AG09309 (cell line): ENCODE measurements around the gene TMOD1.
A peak's percentile ranks its signal among the peaks of the same experiment; 100 is the strongest.

Experiments
- DNase-seq: peaks from one replicate; pipeline ENCODE4 v3.0.0-alpha.2; 2010; ENCODE audit warnings: low read depth
- H3K4me3 ChIP-seq: 2 replicates; pipeline ENCODE4 v1.5.1; 2011; ENCODE audit warnings: mild to moderate bottlenecking, low read depth, low read length, moderate library complexity; ENCODE audit not compliant: control insufficient read depth
- TF ChIP-seq, protein P1 (sequence below): IDR thresholded peaks from 2 replicates; pipeline ENCODE4 v1.5.1; 2011; ENCODE audit warnings: mild to moderate bottlenecking, low read depth, low read length, inconsistent platforms; ENCODE audit not compliant: insufficient read depth, control insufficient read depth; ENCODE audit errors: missing control alignments

TMOD1 gene

DNA sequence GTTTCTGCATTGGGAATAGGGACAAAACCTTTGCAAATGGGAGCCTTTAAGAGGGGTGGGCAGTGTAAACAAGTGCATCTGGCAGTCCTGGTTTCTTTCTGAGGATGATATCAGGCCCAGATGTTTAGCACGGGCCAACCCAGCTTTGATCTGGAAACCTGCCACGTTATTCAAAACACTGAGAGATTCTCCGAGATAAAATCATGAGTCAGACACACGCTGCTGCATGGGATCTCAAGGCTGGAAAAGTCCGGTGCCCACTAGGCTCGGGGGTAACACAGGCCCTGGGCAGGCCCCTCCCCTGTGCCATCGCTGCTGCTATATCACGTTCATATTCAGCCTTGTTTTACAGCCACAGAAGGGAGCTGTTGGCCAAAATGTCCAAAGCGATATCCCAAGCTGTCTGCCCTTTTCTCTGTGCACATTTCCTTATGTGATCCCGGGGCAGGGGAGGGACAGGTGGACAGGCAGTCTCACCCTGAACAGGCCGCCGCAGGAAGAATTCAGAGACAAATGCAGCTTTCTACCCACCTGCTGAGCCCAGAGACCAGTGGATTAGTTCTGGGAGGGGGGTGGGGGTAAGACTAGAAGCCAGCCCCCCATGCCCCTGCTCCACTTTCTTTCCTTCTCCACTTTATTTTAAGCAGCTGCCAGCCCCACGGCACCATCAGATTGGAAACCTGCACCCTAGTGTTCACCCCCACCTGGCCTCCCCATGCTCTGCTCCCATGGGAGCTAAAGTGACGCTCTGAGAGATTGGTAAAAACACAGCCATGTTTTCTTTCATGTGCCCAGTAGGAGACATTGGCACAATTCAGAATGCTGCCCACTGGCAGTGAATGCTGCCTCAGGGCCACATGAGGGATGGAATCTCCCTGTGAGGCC is 63.1 kb downstream of the TMOD1 start:
- TF ChIP-seq, protein P1, sequence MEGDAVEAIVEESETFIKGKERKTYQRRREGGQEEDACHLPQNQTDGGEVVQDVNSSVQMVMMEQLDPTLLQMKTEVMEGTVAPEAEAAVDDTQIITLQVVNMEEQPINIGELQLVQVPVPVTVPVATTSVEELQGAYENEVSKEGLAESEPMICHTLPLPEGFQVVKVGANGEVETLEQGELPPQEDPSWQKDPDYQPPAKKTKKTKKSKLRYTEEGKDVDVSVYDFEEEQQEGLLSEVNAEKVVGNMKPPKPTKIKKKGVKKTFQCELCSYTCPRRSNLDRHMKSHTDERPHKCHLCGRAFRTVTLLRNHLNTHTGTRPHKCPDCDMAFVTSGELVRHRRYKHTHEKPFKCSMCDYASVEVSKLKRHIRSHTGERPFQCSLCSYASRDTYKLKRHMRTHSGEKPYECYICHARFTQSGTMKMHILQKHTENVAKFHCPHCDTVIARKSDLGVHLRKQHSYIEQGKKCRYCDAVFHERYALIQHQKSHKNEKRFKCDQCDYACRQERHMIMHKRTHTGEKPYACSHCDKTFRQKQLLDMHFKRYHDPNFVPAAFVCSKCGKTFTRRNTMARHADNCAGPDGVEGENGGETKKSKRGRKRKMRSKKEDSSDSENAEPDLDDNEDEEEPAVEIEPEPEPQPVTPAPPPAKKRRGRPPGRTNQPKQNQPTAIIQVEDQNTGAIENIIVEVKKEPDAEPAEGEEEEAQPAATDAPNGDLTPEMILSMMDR, result no peak
- no peak overlapping the region for H3K4me3 ChIP-seq
- peak; percentile 13 for DNase-seq

DNA sequence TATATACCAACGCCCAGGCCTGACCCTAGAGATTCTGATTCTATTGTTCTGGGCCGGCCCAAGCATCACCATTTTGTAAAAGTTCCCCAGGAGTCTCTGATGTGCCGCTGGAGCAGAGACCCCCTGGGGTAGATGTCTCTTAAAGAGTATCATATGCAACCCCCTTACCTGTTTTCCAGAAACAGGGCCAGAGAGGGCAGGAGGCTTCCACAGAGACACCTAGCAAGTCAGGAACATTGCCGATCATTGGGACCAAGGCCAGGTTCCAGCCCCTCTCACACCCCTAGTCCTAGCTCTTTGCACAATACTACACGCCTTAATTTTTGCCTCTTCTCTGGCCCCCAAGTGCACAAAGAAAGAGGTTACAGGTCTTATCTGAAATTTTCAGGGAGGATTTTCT is 63.8 kb downstream of the TMOD1 start:
- no peak for DNase-seq
- TF ChIP-seq, protein P1, result no peak
- no peak overlapping the region for H3K4me3 ChIP-seq

DNA sequence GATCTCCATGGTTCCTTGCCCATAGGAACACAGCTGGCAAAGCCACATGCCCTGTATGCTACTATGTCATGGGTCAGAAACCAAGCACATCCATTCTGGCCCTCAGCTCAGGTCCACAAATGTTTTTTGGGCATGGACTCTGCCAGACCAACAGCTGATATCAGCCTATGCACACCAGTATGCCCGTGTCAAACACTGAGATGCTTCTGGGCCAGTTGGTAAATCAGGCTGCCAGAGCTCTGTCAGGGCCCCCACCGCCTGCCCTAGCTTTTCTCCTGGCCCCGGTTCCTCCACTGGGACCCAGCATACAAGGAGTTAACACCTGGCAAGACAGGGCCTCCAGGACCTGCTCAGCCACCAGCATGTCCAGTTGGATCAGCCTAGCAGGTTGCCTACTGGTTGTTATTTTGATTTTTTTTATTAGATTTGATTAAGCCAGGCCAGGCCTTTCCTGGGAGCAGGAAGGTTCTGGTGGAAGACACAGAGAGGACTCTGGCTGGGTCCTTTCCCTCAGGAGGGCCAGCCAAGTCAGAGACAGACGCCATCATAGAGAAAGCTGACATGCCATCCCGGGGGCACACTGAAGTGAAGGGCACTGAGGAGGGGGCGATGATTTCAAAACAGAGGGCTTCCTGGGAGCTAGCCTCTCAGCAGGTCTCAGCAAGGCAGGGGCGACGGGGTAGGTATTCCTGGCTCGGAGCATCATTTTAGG is 65.9 kb downstream of the TMOD1 start:
- TF ChIP-seq, protein P1, result no peak
- H3K4me3 ChIP-seq, result no peak overlapping the region
- DNase-seq, result no peak

- TF ChIP-seq, protein P1, result no peak
Observed at GRCh38 chr9:97567894-97568202, 66.4 kb downstream of the TMOD1 start.

GRCh38 chr9:97568461-97569275 is 67.2 kb downstream of the TMOD1 start:
- no peak for DNase-seq
- TF ChIP-seq, protein P1, result no peak
- no peak overlapping the region for H3K4me3 ChIP-seq

More at GRCh38 chr9:97567894-97568202, 66.4 kb downstream of the TMOD1 start:
- DNase-seq, result no peak
- no peak overlapping the region for H3K4me3 ChIP-seq

- DNase-seq, result no peak
- TF ChIP-seq, protein P1, result no peak
- H3K4me3 ChIP-seq, result no peak overlapping the region
Observed at GRCh38 chr9:97570899-97571298, 69.4 kb downstream of the TMOD1 start.
